Osteoblast (primary cell): ENCODE measurements around the gene TRPC6. TPM values are rescaled to one million over a fixed set of nuclear protein-coding genes. Genes with fewer than 3 reads are reported as not detected.

ENCODE experiments used
- DNase-seq: peaks from one replicate; pipeline ENCODE4 v3.0.0; 2011; ENCODE audit warnings: low spot score, mixed read lengths; ENCODE audit not compliant: insufficient read length; ENCODE audit errors: missing footprints
- H2AFZ ChIP-seq: 2 replicates; pipeline ENCODE4 v1.6.0; 2011; ENCODE audit warnings: mild to moderate bottlenecking, low read length
- H3K27ac ChIP-seq: 2 replicates; pipeline ENCODE4 v1.5.1; 2011; ENCODE audit warnings: mild to moderate bottlenecking, low read depth, low read length, moderate library complexity
- H3K27me3 ChIP-seq: 2 replicates; pipeline ENCODE4 v1.6.0; 2012; ENCODE audit warnings: mild to moderate bottlenecking, control low read depth, inconsistent platforms, low read length, moderate library complexity; ENCODE audit not compliant: insufficient read depth
- H3K36me3 ChIP-seq: 2 replicates; pipeline ENCODE4 v1.5.1; 2011; ENCODE audit warnings: mild to moderate bottlenecking, low read length, control low read depth, moderate library complexity; ENCODE audit not compliant: insufficient read depth
- H3K4me1 ChIP-seq: 2 replicates; pipeline ENCODE4 v1.5.1; 2011; ENCODE audit warnings: mild to moderate bottlenecking, low read length, control low read depth, moderate library complexity; ENCODE audit not compliant: insufficient read depth
- H3K4me2 ChIP-seq: 2 replicates; pipeline ENCODE4 v1.6.0; 2011; ENCODE audit warnings: mild to moderate bottlenecking, low read length; ENCODE audit not compliant: insufficient read depth
- H3K4me3 ChIP-seq: fragments of 200-600 bp; sonication (generic); 3 replicates; pipeline ENCODE4 v1.5.1; 2012; ENCODE audit warnings: mild to moderate bottlenecking, low read length, inconsistent platforms; ENCODE audit not compliant: insufficient read depth
- H3K79me2 ChIP-seq: 2 replicates; pipeline ENCODE4 v1.6.0; 2012; ENCODE audit warnings: mild to moderate bottlenecking, low read length, control low read depth, inconsistent platforms; ENCODE audit not compliant: insufficient read depth
- H3K9me3 ChIP-seq: 2 replicates; pipeline ENCODE4 v1.5.1; 2011; ENCODE audit warnings: low read depth, low read length, control low read depth
- H4K20me1 ChIP-seq: 2 replicates; pipeline ENCODE4 v1.6.0; 2012; ENCODE audit warnings: mild to moderate bottlenecking, low read length, control low read depth; ENCODE audit not compliant: insufficient read depth
- CTCF ChIP-seq: IDR thresholded peaks from 2 replicates; pipeline ENCODE4 v1.5.1; 2011; ENCODE audit warnings: mild to moderate bottlenecking, low read depth, low read length, moderate library complexity; ENCODE audit errors: extremely low read depth
- total RNA-seq: library from RNA; depleted of rRNA; stranded (reverse); fragments of >200 nt; gene quantifications from 2 replicates; pipeline ENCODE4 v1.2.3, GENCODE V29; 2012

The TRPC6 gene
- total RNA-seq, 1 donor, result 0.36 TPM

- Histone ChIP-seq H4K20me1 (no peaks in the 10 kb centered on the region), H3K4me1 (no peaks in the 10 kb centered on the region), H3K79me2 (no peaks in the 10 kb centered on the region), H3K9me3 (no peaks in the 10 kb centered on the region), H3K27me3 (peaks cover 35% of the 10 kb centered on the region), H2AFZ (peak overlapping the region; percentile 78), H3K4me2 (peak overlapping the region; percentile 70), H3K27ac (no peak overlapping the region), H3K36me3 (no peaks in the 10 kb centered on the region), H3K4me3 (no peak overlapping the region)
- TF ChIP-seq CTCF, result no peak
- no peak for DNase-seq
Measured at GRCh38 chr11:101584129-101584515, 315 bp upstream of the TRPC6 start.

GRCh38 chr11:101582989-101583250, 887 bp downstream of the TRPC6 start:
- Histone ChIP-seq H3K36me3 (no peaks in the 10 kb centered on the region), H3K27ac (no peak overlapping the region), H3K4me3 (peak overlapping the region; percentile 62), H3K4me1 (no peaks in the 10 kb centered on the region), H3K4me2 (peak overlapping the region; percentile 70), H4K20me1 (no peaks in the 10 kb centered on the region), H3K27me3 (peaks cover 35% of the 10 kb centered on the region), H3K9me3 (no peaks in the 10 kb centered on the region), H2AFZ (no peak overlapping the region), H3K79me2 (no peaks in the 10 kb centered on the region)
- DNase-seq, result peak; percentile 11
- TF ChIP-seq CTCF, result no peak

- peak overlapping the region; percentile 62 for H3K4me3 ChIP-seq
- DNase-seq, result peak; percentile 71
- H2AFZ ChIP-seq, result no peak overlapping the region
- peak overlapping the region; percentile 70 for H3K4me2 ChIP-seq
- no peaks in the 10 kb centered on the region for H4K20me1 ChIP-seq
- H3K4me1 ChIP-seq, result no peaks in the 10 kb centered on the region
- no peaks in the 10 kb centered on the region for H3K9me3 ChIP-seq
- H3K36me3 ChIP-seq, result no peaks in the 10 kb centered on the region
- no peak overlapping the region for H3K27ac ChIP-seq
- peaks cover 35% of the 10 kb centered on the region for H3K27me3 ChIP-seq
- H3K79me2 ChIP-seq, result no peaks in the 10 kb centered on the region
- no peak for TF ChIP-seq CTCF
Measured at GRCh38 chr11:101582236-101582988, 1.4 kb downstream of the TRPC6 start.

- no peak for TF ChIP-seq CTCF
- no peaks in the 10 kb centered on the region for H3K4me1 ChIP-seq
- no peaks in the 10 kb centered on the region for H3K79me2 ChIP-seq
- no peaks in the 10 kb centered on the region for H3K9me3 ChIP-seq
- no peaks in the 10 kb centered on the region for H4K20me1 ChIP-seq
- H3K36me3 ChIP-seq, result no peaks in the 10 kb centered on the region
- peaks cover 12% of the 10 kb centered on the region for H3K27me3 ChIP-seq
- no peak overlapping the region for H3K4me2 ChIP-seq
- no peak overlapping the region for H3K4me3 ChIP-seq
- no peak overlapping the region for H3K27ac ChIP-seq
- no peak for DNase-seq
- no peak overlapping the region for H2AFZ ChIP-seq
Measured at GRCh38 chr11:101577461-101577860, 6.3 kb downstream of the TRPC6 start.
